B cell (primary cell): ENCODE measurements around the gene LSP1.

Experiments
- EZH2 ChIP-seq: IDR thresholded peaks from 2 replicates; pipeline ENCODE4 v1.6.1; 2012; ENCODE audit warnings: borderline replicate concordance, low read depth, mild to moderate bottlenecking, moderate library complexity, low read length; ENCODE audit not compliant: insufficient read depth, poor library complexity, severe bottlenecking
- TF ChIP-seq, protein P1 (sequence below): fragments of 200-600 bp; IDR thresholded peaks from one replicate; pipeline ENCODE4 v1.8.0; 2022; ENCODE audit warnings: antibody characterized with exemption, mild to moderate bottlenecking

DNA sequence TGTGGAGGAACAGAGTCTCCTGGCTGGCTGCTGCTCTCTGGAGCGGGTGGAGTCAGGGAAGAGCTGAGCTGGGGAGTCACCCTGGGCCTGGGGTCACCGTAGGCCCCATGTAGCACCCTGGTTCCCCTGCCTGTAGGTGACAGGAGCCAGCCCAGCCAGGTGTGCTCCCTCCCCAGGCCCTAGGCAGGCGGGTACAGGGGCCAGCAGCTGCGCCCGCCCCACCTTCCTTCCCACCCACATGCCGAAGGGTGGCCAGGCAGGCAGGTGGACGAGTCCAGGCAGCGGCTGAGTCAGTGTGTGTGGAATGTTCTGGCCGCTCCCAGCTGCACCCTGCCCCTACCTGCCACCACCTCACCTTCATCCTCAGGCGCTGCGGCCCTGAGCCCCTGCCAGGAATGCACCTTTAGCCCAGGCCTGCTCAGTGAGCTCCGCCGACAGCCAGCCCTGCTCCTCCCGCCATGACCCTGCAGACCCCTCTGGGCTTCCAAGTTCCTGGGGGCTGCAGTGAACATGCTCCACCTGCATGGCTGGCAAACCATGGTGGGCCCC, 18.7 kb upstream of the LSP1 start:
- TF ChIP-seq, protein P1, sequence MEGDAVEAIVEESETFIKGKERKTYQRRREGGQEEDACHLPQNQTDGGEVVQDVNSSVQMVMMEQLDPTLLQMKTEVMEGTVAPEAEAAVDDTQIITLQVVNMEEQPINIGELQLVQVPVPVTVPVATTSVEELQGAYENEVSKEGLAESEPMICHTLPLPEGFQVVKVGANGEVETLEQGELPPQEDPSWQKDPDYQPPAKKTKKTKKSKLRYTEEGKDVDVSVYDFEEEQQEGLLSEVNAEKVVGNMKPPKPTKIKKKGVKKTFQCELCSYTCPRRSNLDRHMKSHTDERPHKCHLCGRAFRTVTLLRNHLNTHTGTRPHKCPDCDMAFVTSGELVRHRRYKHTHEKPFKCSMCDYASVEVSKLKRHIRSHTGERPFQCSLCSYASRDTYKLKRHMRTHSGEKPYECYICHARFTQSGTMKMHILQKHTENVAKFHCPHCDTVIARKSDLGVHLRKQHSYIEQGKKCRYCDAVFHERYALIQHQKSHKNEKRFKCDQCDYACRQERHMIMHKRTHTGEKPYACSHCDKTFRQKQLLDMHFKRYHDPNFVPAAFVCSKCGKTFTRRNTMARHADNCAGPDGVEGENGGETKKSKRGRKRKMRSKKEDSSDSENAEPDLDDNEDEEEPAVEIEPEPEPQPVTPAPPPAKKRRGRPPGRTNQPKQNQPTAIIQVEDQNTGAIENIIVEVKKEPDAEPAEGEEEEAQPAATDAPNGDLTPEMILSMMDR, result no peak
- TF ChIP-seq EZH2, result no peak
